Measurements from ENCODE around the gene MFAP3L. TPM values are rescaled to one million over a fixed set of nuclear protein-coding genes. Genes with fewer than 3 reads are reported as not detected.

The MFAP3L gene
- total RNA-seq, 1 donor from 2014 or later = 7.4 TPM

DNA sequence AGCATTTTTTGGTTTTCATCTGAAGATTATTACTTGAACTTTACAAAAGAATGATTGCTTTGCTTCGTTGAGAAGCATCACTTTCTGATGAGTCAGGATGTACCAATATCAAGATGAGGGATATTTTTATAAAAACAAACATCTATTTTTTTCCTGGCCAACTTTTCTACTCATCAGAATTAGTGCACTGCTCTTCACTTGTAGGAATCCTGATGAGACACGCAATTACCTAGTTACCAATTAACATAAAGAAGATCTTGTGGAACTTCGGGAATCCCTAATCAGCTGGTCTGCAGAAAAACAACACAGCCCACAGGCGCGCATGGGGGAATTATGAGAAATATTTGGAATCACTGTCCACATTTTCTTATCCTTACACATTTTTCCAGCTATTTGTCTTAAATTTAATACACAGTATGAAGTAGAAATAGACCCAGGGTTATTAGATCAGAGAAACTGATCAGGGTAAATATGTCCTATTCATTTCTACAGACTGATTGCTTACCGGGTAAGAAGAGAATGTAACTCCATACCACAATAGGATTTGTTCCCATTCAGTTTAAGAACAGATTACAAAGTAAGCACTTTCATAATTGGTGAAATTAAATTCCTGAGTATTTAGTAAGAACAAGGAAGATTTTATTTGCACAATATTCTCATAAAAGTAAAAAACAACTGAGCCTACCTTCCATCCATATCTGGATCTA lies 50.9 kb downstream of the MFAP3L start:
- no peaks in the 10 kb centered on the region for H3K36me3 Mint-ChIP-seq
- H3K4me3 Mint-ChIP-seq = no peak overlapping the region
- no peaks in the 10 kb centered on the region for H3K9me3 Mint-ChIP-seq
- DNase-seq (ENCODE audit: extremely low spot score, unreplicated experiment) = no peak
- TF ChIP-seq CTCF (conservative IDR thresholded peaks at IDR 0.05) = no peak
- no peaks in the 10 kb centered on the region for H3K27me3 Mint-ChIP-seq
- H3K4me1 Mint-ChIP-seq (ENCODE audit: unreplicated experiment) = no peaks in the 10 kb centered on the region
- no peak overlapping the region for H3K27ac Mint-ChIP-seq

- DNase-seq (ENCODE audit: extremely low spot score, unreplicated experiment) = no peak
- Mint-ChIP-seq H3K27me3 (no peaks in the 10 kb centered on the region), H3K36me3 (no peaks in the 10 kb centered on the region), H3K4me1 (ENCODE audit: unreplicated experiment) (no peaks in the 10 kb centered on the region), H3K9me3 (no peaks in the 10 kb centered on the region), H3K27ac (no peak overlapping the region), H3K4me3 (no peak overlapping the region)
- no peak for TF ChIP-seq CTCF (conservative IDR thresholded peaks at IDR 0.05)
Observed at GRCh38 chr4:169971456-169972015, 54.7 kb downstream of the MFAP3L start.

DNA sequence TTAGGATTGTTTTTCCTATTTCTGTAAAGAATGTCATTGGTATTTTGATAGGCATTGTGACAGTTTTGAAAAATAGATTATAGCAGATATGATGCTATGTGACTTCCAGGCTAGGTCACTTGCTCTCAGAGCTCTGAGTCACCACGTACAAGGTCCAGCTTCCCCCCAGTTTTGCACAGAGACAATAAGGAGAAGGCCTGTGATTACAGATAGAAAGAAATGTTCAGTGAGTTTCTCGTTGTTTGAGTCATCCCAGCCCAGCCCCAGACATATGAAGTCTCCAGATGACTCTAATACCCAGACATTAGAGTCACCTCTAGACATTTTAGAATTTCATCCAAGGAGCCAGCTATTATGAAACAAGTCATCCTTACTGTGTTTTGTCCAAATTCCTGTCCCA lies 57.2 kb downstream of the MFAP3L start:
- Mint-ChIP-seq H3K27me3 (peaks cover 3% of the 10 kb centered on the region), H3K4me1 (ENCODE audit: unreplicated experiment) (no peaks in the 10 kb centered on the region), H3K27ac (no peak overlapping the region), H3K36me3 (no peaks in the 10 kb centered on the region), H3K4me3 (no peak overlapping the region), H3K9me3 (no peaks in the 10 kb centered on the region)
- no peak for TF ChIP-seq CTCF (conservative IDR thresholded peaks at IDR 0.05)
- DNase-seq (ENCODE audit: extremely low spot score, unreplicated experiment) = no peak

- Mint-ChIP-seq H3K27ac (no peak overlapping the region), H3K4me3 (no peak overlapping the region), H3K36me3 (no peaks in the 10 kb centered on the region), H3K4me1 (ENCODE audit: unreplicated experiment) (no peaks in the 10 kb centered on the region), H3K9me3 (no peaks in the 10 kb centered on the region), H3K27me3 (peaks cover 3% of the 10 kb centered on the region)
- TF ChIP-seq CTCF (conservative IDR thresholded peaks at IDR 0.05) = no peak
- no peak for DNase-seq (ENCODE audit: extremely low spot score, unreplicated experiment)
Observed at GRCh38 chr4:169963998-169964397, 62.2 kb downstream of the MFAP3L start.

DNA sequence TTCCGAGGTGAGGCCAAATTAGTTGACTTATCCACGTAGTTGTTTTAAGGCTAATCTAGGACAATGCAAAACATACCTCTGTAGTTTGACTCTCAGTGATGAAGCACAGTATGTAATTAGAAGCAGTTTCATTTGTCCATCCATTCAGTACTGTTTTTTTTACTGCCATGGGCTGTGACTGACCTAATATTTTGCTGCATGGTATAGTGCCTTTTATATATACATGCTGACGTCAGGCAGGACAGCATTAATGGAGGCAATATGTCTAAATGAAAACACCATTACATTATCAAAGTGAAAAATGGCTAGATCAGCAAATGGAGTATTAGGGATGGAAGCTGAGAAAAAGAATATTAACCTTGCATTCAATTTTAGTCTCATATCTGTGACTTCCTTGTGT lies 66.9 kb downstream of the MFAP3L start:
- Mint-ChIP-seq H3K27ac (no peak overlapping the region), H3K4me1 (ENCODE audit: unreplicated experiment) (peaks cover 10% of the 10 kb centered on the region), H3K9me3 (no peaks in the 10 kb centered on the region), H3K4me3 (no peak overlapping the region), H3K36me3 (no peaks in the 10 kb centered on the region), H3K27me3 (peaks cover 2% of the 10 kb centered on the region)
- DNase-seq (ENCODE audit: extremely low spot score, unreplicated experiment) = no peak
- no peak for TF ChIP-seq CTCF (conservative IDR thresholded peaks at IDR 0.05)

Measured in type B pancreatic cell (in vitro differentiated cells).